Liver (tissue), 9 donors: ENCODE measurements around the gene LDLR. TPM values are rescaled to one million over a fixed set of nuclear protein-coding genes. Genes with fewer than 3 reads are reported as not detected.
"Not testable (repeated sequence)": the region's sequence is repeated elsewhere in the genome, so short reads cannot be mapped to it uniquely, and the experiment has no call there.

ENCODE experiments used
- DNase-seq: peaks from one replicate; pipeline ENCODE4 v3.0.0-alpha.2; 2017; ENCODE audit warnings: low spot score
- H3K27ac ChIP-seq, 2 donors: one replicate each; pipeline ENCODE4 v1.7.0; 2013; ENCODE audit warnings: inconsistent platforms in 2 of 2, low read length in 2 of 2, control low read depth in 1 of 2, low read depth in 1 of 2, mild to moderate bottlenecking in 1 of 2
- H3K27me3 ChIP-seq, 4 donors: one replicate each; pipeline versions ENCODE4 v1.6.1 to v1.7.0; 2013; ENCODE audit warnings: low read length in 3 of 4, inconsistent platforms in 1 of 4, mild to moderate bottlenecking in 1 of 4, moderate library complexity in 1 of 4; ENCODE audit not compliant: control insufficient read depth in 4 of 4, insufficient read depth in 4 of 4
- H3K36me3 ChIP-seq, 4 donors: one replicate each; pipeline versions ENCODE4 v1.6.1 to v1.7.0; 2013; ENCODE audit warnings: low read length in 3 of 4, mild to moderate bottlenecking in 3 of 4, low read depth in 1 of 4, moderate library complexity in 1 of 4; ENCODE audit not compliant: control insufficient read depth in 4 of 4, insufficient read depth in 3 of 4
- H3K4me1 ChIP-seq, 4 donors: one replicate each; pipeline versions ENCODE4 v1.6.1 to v1.7.0; 2013; ENCODE audit warnings: low read length in 3 of 4, mild to moderate bottlenecking in 3 of 4, moderate library complexity in 1 of 4; ENCODE audit not compliant: control insufficient read depth in 4 of 4, insufficient read depth in 4 of 4
- H3K4me3 ChIP-seq, 3 donors: one replicate each; pipeline versions ENCODE4 v1.6.1 to v1.7.0; 2013; ENCODE audit warnings: low read length in 3 of 3, control low read depth in 1 of 3, low read depth in 1 of 3, mild to moderate bottlenecking in 1 of 3
- H3K9ac ChIP-seq, 2 donors: one replicate each; pipeline ENCODE4 v1.7.0; 2013; ENCODE audit warnings: low read length in 2 of 2, mild to moderate bottlenecking in 2 of 2, moderate library complexity in 2 of 2, control low read depth in 1 of 2, low read depth in 1 of 2
- H3K9me3 ChIP-seq, 4 donors: one replicate each; pipeline versions ENCODE4 v1.6.1 to v1.7.0; 2013; ENCODE audit warnings: low read length in 3 of 4; ENCODE audit not compliant: control insufficient read depth in 4 of 4
- EGR1 ChIP-seq, 2 donors: IDR thresholded peaks; 2 replicates each; pipeline ENCODE4 v1.6.1; 2016 to 2018; ENCODE audit warnings: antibody characterized with exemption in 2 of 2, low read depth in 2 of 2
- FOXA1 ChIP-seq: IDR thresholded peaks from 2 replicates; pipeline ENCODE4 v1.6.1; 2016; ENCODE audit warnings: antibody characterized with exemption
- GABPA ChIP-seq, 2 donors: IDR thresholded peaks in 1 of 2; conservative IDR thresholded peaks in 1 of 2; 2 replicates each; pipeline ENCODE4 v1.6.1; 2016; ENCODE audit warnings: antibody characterized with exemption in 2 of 2, mild to moderate bottlenecking in 1 of 2, moderate library complexity in 1 of 2
- HNF4A ChIP-seq, 2 donors: conservative IDR thresholded peaks; 2 replicates each; pipeline ENCODE4 v1.6.1; 2016; ENCODE audit warnings: antibody characterized with exemption in 2 of 2, mild to moderate bottlenecking in 2 of 2
- JUND ChIP-seq, 2 donors: IDR thresholded peaks; 2 replicates each; pipeline ENCODE4 v1.6.1; 2016; ENCODE audit warnings: antibody characterized with exemption in 2 of 2
- NR2F2 ChIP-seq: IDR thresholded peaks from 2 replicates; pipeline ENCODE4 v1.6.1; 2016; ENCODE audit warnings: antibody characterized with exemption
- RAD21 ChIP-seq, 2 donors: IDR thresholded peaks; 2 replicates each; pipeline ENCODE4 v1.6.1; 2016; ENCODE audit warnings: antibody characterized with exemption in 2 of 2, mild to moderate bottlenecking in 2 of 2
- RXRA ChIP-seq, 2 donors: IDR thresholded peaks; 2 replicates each; pipeline ENCODE4 v1.6.1; 2017 to 2018; ENCODE audit warnings: antibody characterized with exemption in 2 of 2, mild to moderate bottlenecking in 1 of 2
- SP1 ChIP-seq: IDR thresholded peaks from 2 replicates; pipeline ENCODE4 v1.6.1; 2018; ENCODE audit warnings: antibody characterized with exemption, mild to moderate bottlenecking
- TAF1 ChIP-seq: conservative IDR thresholded peaks from 2 replicates; pipeline ENCODE4 v1.6.1; 2016; ENCODE audit warnings: antibody characterized with exemption, mild to moderate bottlenecking
- ZBTB33 ChIP-seq: IDR thresholded peaks from 2 replicates; pipeline ENCODE4 v1.6.1; 2016; ENCODE audit warnings: antibody characterized with exemption
- WGBS: extraction: QIAGEN DNeasy Blood & Tissue Kit; methylation state at CpG from one replicate; pipeline ENCODE4 v1.1.7; 2013; 5-methylcytosine and 5-hydroxymethylcytosine counted together
- polyA plus RNA-seq, 2 donors: library from polyadenylated mRNA; stranded (reverse) in 1 of 2; unstranded in 1 of 2; fragments of 200-250 nt in 1 of 2; fragments of >200 nt in 1 of 2; fragmentation: Nextera tagmentation in 1 of 2; extraction: Ambion mirVana in 1 of 2; gene quantifications; one replicate each; pipeline versions ENCODE4 v1.2.1 to v1.2.3, GENCODE V29; 2013 to 2015
- total RNA-seq, 2 donors: library from RNA; depleted of rRNA; stranded (reverse); fragments of >200 nt; gene quantifications; one replicate each; pipeline ENCODE4 v1.2.3, GENCODE V29; 2014
- TF ChIP-seq, protein P1 (sequence below): IDR thresholded peaks from 2 replicates; pipeline ENCODE4 v1.6.1; 2016; ENCODE audit warnings: antibody characterized with exemption
- donor health status: healthy.
- donor health status: healthy.
- donor health status: healthy.
- donor health status: healthy.
- donor health status: healthy.

Gene LDLR
- total and polyA plus RNA-seq, 4 donors = 17.3 to 141 (median 63.9) TPM

- 94% methylated on average over 6 of the region's 6 CpGs for WGBS
- peak in 1 of 2 donors; percentile 15 for TF ChIP-seq EGR1 (IDR thresholded peaks at IDR 0.05; ENCODE audit: low read depth in 2 of 2)
- not testable (repeated sequence) for H3K4me3 ChIP-seq, H3K9ac ChIP-seq, DNase-seq, H3K9me3 ChIP-seq, H3K27me3 ChIP-seq
- peak overlapping the region; percentile 20 to 60 for H3K27ac ChIP-seq
- H3K4me1 ChIP-seq = peaks cover 5 to 40% (median 27%) of the 10 kb centered on the region in 4 donors
- H3K36me3 ChIP-seq = peaks cover under 1 to 50% (median 26%) of the 10 kb centered on the region in 4 donors
These were observed 8.1 kb downstream of the LDLR start for GRCh38 chr19:11097367-11097766.

GRCh38 chr19:11098327-11098726 lies 9.1 kb downstream of the LDLR start:
- H3K27me3 ChIP-seq = no peaks in the 10 kb centered on the region
- peaks cover 2 to 59% (median 34%) of the 10 kb centered on the region in 4 donors for H3K36me3 ChIP-seq
- H3K4me1 ChIP-seq = peaks cover 5 to 34% (median 25%) of the 10 kb centered on the region in 4 donors
- no peak overlapping the region for H3K9ac ChIP-seq
- H3K9me3 ChIP-seq = no peaks in the 10 kb centered on the region
- WGBS = 97% methylated on average over 2 of the region's 2 CpGs
- no peak overlapping the region for H3K4me3 ChIP-seq
- H3K27ac ChIP-seq = peak overlapping the region in 1 of 2 donors; percentile 35
- DNase-seq = no peak
- TF ChIP-seq NR2F2 (no peak), GABPA (IDR thresholded peaks at IDR 0.05 in 1 of 2, conservative IDR thresholded peaks at IDR 0.05 in 1 of 2) (no peak), TAF1 (no peak), SP1 (no peak), RXRA (IDR thresholded peaks at IDR 0.05) (no peak), HNF4A (conservative IDR thresholded peaks at IDR 0.05) (no peak)
- TF ChIP-seq, protein P1, sequence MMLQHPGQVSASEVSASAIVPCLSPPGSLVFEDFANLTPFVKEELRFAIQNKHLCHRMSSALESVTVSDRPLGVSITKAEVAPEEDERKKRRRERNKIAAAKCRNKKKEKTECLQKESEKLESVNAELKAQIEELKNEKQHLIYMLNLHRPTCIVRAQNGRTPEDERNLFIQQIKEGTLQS = no peak

DNA sequence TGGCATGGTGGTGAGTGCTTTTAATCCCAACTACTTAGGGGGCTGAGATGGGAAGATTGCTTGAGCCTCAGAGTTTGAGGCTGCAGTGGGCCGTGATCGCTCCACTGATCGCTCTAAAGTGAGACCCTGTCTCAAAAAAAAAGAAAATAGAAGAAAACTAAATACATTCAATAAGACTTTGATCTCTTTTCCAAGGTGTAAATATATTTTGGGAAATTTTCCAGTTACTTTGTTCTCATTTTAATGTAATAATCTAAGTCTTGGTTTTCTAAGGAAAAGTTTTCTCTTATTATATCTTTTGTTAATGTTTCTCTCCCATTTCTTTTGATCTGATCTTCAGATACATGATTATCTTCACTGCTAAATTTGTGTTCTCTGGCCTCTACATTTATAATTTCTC lies 9.6 kb downstream of the LDLR start:
- peaks cover 2 to 60% (median 38%) of the 10 kb centered on the region in 4 donors for H3K36me3 ChIP-seq
- H3K27ac ChIP-seq = no peak overlapping the region
- no peak overlapping the region for H3K4me3 ChIP-seq
- no peak for DNase-seq
- H3K9ac ChIP-seq = no peak overlapping the region
- H3K9me3 ChIP-seq = no peaks in the 10 kb centered on the region
- H3K27me3 ChIP-seq = no peaks in the 10 kb centered on the region
- no peak for TF ChIP-seq RXRA (IDR thresholded peaks at IDR 0.05)
- no peak for TF ChIP-seq JUND (IDR thresholded peaks at IDR 0.05)
- 98% methylated on average over 3 of the region's 3 CpGs for WGBS
- H3K4me1 ChIP-seq = peaks cover 5 to 29% (median 20%) of the 10 kb centered on the region in 4 donors

GRCh38 chr19:11100049-11100448 lies 10.8 kb downstream of the LDLR start:
- peaks cover 0 to 19% (median 13%) of the 10 kb centered on the region in 4 donors for H3K4me1 ChIP-seq
- no peaks in the 10 kb centered on the region for H3K9me3 ChIP-seq
- 78% methylated on average over 12 of the region's 12 CpGs for WGBS
- H3K27ac ChIP-seq = no peak overlapping the region
- TF ChIP-seq EGR1 (IDR thresholded peaks at IDR 0.05; ENCODE audit: low read depth in 2 of 2) = no peak
- TF ChIP-seq ZBTB33 = no peak
- no peak for TF ChIP-seq JUND (IDR thresholded peaks at IDR 0.05)
- TF ChIP-seq GABPA (IDR thresholded peaks at IDR 0.05 in 1 of 2, conservative IDR thresholded peaks at IDR 0.05 in 1 of 2) = no peak
- TF ChIP-seq FOXA1 = no peak
- TF ChIP-seq RAD21 (IDR thresholded peaks at IDR 0.05) = no peak
- no peak for TF ChIP-seq HNF4A (conservative IDR thresholded peaks at IDR 0.05)
- peaks cover 6 to 66% (median 43%) of the 10 kb centered on the region in 4 donors for H3K36me3 ChIP-seq
- no peaks in the 10 kb centered on the region for H3K27me3 ChIP-seq
- no peak for DNase-seq
- no peak overlapping the region for H3K9ac ChIP-seq
- no peak overlapping the region for H3K4me3 ChIP-seq
